Activated CD8-positive, alpha-beta T cell treated with anti-CD3 and anti-CD28 coated beads for 36 hours (primary cell): ENCODE measurements around the gene SLC38A10. TPM values are rescaled to one million over a fixed set of nuclear protein-coding genes. Genes with fewer than 3 reads are reported as not detected.
A peak's percentile ranks its signal among the peaks of the same experiment; 100 is the strongest.

ENCODE experiments used
- ATAC-seq: fragments of 200-7000 bp; cut with Tn5 transposase; one replicate; pipeline ENCODE4 v1.10.0; 2021; ENCODE audit warnings: mild to moderate bottlenecking, moderate library complexity
- CTCF ChIA-PET: fragments of 350-600 bp; sonication (Branson Sonifier 250); formaldehyde crosslinking; loops from one replicate; lab custom pipeline; 2021; ENCODE audit warnings: antibody characterized with exemption; lab: Charles Lee
- POLR2A ChIA-PET: fragments of 350-600 bp; sonication (Branson Sonifier 250); formaldehyde crosslinking; loops from one replicate; lab custom pipeline; 2021; ENCODE audit warnings: antibody characterized with exemption; lab: Charles Lee
- DNase-seq: peaks from one replicate; pipeline ENCODE4 v3.0.0-alpha.2; 2020
- H3K27ac Mint-ChIP-seq: one replicate; pipeline ENCODE4 v1.8.0; 2021; ENCODE audit warnings: mild to moderate bottlenecking, mixed read lengths
- H3K27me3 Mint-ChIP-seq: one replicate; pipeline ENCODE4 v1.8.0; 2021; ENCODE audit warnings: mixed read lengths
- H3K36me3 Mint-ChIP-seq: one replicate; pipeline ENCODE4 v1.8.0; 2021; ENCODE audit warnings: low read depth, mixed read lengths
- H3K4me1 Mint-ChIP-seq: one replicate; pipeline ENCODE4 v1.8.0; 2021; ENCODE audit warnings: low read depth, mixed read lengths
- H3K4me3 Mint-ChIP-seq: one replicate; pipeline ENCODE4 v1.8.0; 2021; ENCODE audit warnings: mild to moderate bottlenecking, moderate library complexity, mixed read lengths
- H3K9me3 Mint-ChIP-seq: one replicate; pipeline ENCODE4 v1.8.0; 2021; ENCODE audit warnings: mixed read lengths
- intact Hi-C: fragments of 100-400 bp; cut with micrococcal nuclease; formaldehyde crosslinking; loops from one replicate; pipeline ENCODE4 v1.10.0; 2022
- total RNA-seq, 2 experiments: library from RNA; stranded (reverse); gene quantifications; one replicate each; pipeline ENCODE4 v1.2.3, GENCODE V29; 2021
- TF ChIP-seq, protein P1 (sequence below): fragments of 200-600 bp; IDR thresholded peaks from one replicate; pipeline ENCODE4 v1.8.0; 2022; ENCODE audit warnings: antibody characterized with exemption, mild to moderate bottlenecking

The SLC38A10 gene
- total RNA-seq, 2 experiments from 2014 or later = 42.7 to 45.4 TPM

DNA sequence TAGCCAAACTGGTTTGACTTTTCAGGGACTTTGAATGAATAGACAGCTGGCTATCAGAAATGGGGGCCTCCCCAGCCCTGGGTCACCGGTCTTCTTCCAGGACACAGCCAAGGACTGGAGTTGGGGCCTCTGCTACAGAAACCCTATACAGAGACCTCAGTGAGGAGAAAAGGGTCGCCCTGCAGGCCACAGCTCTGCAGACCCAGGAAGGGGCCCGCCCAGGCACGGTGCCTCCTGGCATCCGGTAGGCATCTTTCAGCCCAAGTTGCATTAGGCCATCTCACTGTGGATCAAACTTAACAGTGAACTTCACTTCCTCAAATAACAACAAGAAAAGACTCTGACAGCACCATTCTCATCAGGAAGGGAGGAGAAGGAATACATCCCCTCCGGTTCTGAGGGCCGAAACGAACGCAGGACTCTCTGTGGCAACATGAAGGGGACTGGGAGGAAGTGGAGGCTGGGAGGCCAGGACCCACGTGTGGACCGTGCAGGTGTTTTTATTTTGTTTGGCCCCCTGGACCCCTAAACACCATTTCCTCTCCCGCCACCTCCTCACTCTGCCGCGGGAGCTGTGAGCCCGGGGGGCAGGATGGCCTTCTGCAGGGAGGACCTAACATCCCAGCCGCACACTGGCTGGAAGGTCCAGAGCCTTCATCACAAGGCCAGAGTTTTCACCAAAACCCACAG is 7.2 kb downstream of the SLC38A10 start:
- DNase-seq = no peak
- H3K4me3 Mint-ChIP-seq = no peak overlapping the region
- intact Hi-C loops = no loop called here
- POLR2A ChIA-PET = interaction anchor here (0.7 to 1.2 kb wide), 2 partner anchors 36 to 226 kb away, joined by 3 read pairs; no protein-coding TSS in a partner anchor
- ATAC-seq = no peak
- H3K27ac Mint-ChIP-seq = peak overlapping the region; percentile 66
- H3K27me3 Mint-ChIP-seq = no peaks in the 10 kb centered on the region
- peaks cover 37% of the 10 kb centered on the region for H3K4me1 Mint-ChIP-seq
- CTCF ChIA-PET = interaction anchor here (1.5 to 3.4 kb wide), 3 partner anchors 8 to 197 kb away, joined by 6 to 11 read pairs (median 9); partner anchors contain the start of gene SLC38A10
- peaks cover 21% of the 10 kb centered on the region for H3K36me3 Mint-ChIP-seq
- no peaks in the 10 kb centered on the region for H3K9me3 Mint-ChIP-seq
- TF ChIP-seq, protein P1, sequence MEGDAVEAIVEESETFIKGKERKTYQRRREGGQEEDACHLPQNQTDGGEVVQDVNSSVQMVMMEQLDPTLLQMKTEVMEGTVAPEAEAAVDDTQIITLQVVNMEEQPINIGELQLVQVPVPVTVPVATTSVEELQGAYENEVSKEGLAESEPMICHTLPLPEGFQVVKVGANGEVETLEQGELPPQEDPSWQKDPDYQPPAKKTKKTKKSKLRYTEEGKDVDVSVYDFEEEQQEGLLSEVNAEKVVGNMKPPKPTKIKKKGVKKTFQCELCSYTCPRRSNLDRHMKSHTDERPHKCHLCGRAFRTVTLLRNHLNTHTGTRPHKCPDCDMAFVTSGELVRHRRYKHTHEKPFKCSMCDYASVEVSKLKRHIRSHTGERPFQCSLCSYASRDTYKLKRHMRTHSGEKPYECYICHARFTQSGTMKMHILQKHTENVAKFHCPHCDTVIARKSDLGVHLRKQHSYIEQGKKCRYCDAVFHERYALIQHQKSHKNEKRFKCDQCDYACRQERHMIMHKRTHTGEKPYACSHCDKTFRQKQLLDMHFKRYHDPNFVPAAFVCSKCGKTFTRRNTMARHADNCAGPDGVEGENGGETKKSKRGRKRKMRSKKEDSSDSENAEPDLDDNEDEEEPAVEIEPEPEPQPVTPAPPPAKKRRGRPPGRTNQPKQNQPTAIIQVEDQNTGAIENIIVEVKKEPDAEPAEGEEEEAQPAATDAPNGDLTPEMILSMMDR = no peak

DNA sequence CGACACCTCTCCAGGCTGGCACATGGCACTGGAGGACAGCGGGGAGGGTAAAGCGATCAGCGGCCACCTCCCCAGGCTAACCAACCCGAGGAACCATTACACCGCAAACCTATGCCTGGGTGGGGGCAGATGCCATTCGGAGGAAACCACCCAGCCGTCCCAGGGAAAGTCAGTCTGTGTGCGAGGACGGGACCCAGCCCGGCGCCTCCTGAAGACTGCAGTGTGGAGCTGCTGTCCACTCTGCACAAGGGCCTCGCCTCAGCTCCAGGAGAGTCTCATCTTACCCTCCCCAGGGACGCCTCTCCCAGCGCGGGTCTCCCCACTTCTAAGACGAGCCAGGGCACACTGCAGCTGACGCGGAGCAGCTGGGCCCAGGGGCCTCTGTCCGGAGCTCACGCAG is 8.0 kb downstream of the SLC38A10 start:
- POLR2A ChIA-PET = interaction anchor here (0.7 kb wide), 1 partner anchor 36 kb away, joined by 3 read pairs; no protein-coding TSS in a partner anchor

DNA sequence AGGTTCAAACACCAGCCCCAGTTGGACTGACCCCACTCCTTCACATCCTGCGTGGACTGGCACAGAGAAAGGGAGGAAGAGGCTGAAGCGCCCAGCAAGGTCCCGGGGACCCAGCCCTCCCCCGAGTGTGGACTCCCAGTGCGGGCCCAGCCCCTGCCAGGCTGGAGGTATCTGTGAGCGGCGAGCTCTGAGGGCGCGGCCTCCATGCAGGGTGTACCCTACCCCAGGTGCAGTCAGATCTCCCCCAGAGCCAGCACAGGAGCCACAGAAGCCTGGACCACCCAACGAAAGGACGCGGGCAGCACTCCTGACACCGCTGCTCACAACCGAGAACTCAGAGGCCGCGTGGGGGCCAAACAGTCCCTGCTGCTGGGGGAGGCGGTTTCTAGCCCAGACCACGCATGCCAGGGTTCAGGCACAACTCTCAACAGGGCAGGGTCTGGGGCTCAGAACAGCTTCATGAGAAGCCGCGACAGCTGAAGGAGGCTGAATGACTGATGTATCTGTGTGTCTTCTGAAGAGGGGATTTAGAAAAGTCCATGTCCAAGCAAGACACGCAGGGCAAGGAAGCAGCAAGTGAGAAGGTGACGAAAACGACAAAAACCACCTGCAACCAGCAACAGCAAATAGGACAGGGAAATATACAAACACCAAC is 8.5 kb downstream of the SLC38A10 start:
- H3K4me3 Mint-ChIP-seq = peak overlapping the region; percentile 85
- ChIA-PET POLR2A (interaction anchor here (0.8 to 1.4 kb wide), 2 partner anchors 46 to 78 kb away, joined by 3 to 5 read pairs; no protein-coding TSS in a partner anchor), CTCF (interaction anchor here (1.5 to 3.4 kb wide), 3 partner anchors 9 to 199 kb away, joined by 6 to 11 read pairs (median 9); partner anchors contain the start of gene SLC38A10)
- H3K27ac Mint-ChIP-seq = peak overlapping the region; percentile 93
- DNase-seq (no peak), ATAC-seq (no peak)
- no peaks in the 10 kb centered on the region for H3K27me3 Mint-ChIP-seq
- no peaks in the 10 kb centered on the region for H3K9me3 Mint-ChIP-seq
- peaks cover 35% of the 10 kb centered on the region for H3K4me1 Mint-ChIP-seq
- intact Hi-C loops = no loop called here
- TF ChIP-seq, protein P1 = no peak
- peaks cover 21% of the 10 kb centered on the region for H3K36me3 Mint-ChIP-seq

More for the DNA sequence above, 8.0 kb downstream of the SLC38A10 start:
- TF ChIP-seq, protein P1 = no peak
- ATAC-seq (no peak), DNase-seq (no peak)
- H3K27me3 Mint-ChIP-seq = no peaks in the 10 kb centered on the region
- peaks cover 37% of the 10 kb centered on the region for H3K4me1 Mint-ChIP-seq
- intact Hi-C loops = no loop called here
- H3K36me3 Mint-ChIP-seq = peaks cover 21% of the 10 kb centered on the region
- no peak overlapping the region for H3K4me3 Mint-ChIP-seq
- H3K9me3 Mint-ChIP-seq = no peaks in the 10 kb centered on the region
- CTCF ChIA-PET = interaction anchor here (1.5 to 3.4 kb wide), 3 partner anchors 9 to 198 kb away, joined by 6 to 11 read pairs (median 9); partner anchors contain the start of gene SLC38A10
- H3K27ac Mint-ChIP-seq = peak overlapping the region; percentile 93

DNA sequence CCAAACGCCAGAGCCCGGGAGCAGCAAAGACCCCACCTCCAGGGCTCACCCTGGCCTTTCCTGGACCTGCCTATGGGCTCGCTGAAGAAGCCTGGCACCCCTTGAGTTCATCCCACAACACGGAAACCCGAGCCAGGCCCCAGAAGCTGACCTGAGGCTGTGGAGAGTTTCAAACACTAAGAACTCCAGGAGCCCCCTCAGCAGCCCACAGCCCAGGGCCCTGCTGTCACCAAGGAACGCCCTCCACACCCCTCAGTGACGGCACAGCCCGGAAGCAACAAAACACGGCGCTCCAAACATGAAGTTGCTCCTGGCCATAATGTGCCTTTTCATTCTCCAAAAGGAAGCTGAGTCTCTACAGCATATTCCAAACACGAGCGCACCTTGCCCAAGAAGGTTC is 9.2 kb downstream of the SLC38A10 start:
- peak overlapping the region; percentile 85 for H3K4me3 Mint-ChIP-seq
- H3K4me1 Mint-ChIP-seq = peaks cover 30% of the 10 kb centered on the region
- no peaks in the 10 kb centered on the region for H3K27me3 Mint-ChIP-seq
- CTCF ChIA-PET = interaction anchor here (3.4 kb wide), 1 partner anchor 10 kb away, joined by 11 read pairs; the partner anchor contains the start of gene SLC38A10
- no peak for ATAC-seq
- TF ChIP-seq, protein P1 = no peak
- intact Hi-C loops = no loop called here
- H3K27ac Mint-ChIP-seq = peak overlapping the region; percentile 93
- no peak for DNase-seq
- no peaks in the 10 kb centered on the region for H3K9me3 Mint-ChIP-seq
- POLR2A ChIA-PET = interaction anchor here (0.8 to 1.4 kb wide), 2 partner anchors 45 to 79 kb away, joined by 3 to 5 read pairs; no protein-coding TSS in a partner anchor
- peaks cover 19% of the 10 kb centered on the region for H3K36me3 Mint-ChIP-seq
